ENCODE results near the gene KLF5.

DNA sequence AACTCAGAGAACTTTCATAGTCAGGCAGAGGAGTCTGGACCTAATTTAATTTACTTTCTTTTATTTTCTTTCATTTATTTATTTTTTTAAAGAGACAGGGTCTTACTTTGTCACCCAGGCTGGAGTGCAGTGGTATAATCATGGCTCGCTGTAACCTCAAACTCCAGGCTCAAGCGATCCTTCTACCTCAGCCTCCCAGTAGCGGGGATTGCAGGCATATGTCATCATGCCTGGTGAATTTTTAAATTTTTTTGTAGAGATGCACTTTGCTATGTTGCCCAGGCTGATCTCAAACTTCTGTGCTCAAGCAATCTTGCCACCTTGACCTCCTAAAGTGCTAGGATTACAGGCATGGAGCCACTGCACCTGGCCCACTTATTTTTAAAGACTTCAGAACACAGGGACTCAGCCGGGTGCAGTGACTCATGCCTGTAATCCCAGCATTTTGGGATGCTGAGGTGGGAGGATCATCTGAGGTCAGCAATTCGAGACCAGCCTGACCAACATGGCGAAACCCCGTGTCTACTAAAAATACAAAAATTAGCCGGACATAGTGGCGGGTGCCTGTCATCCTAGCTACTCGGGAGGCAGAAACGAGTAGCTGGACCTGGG lies 50.6 kb downstream of the KLF5 start:
- no peak for TF ChIP-seq YY1 (IDR thresholded peaks at IDR 0.05; ENCODE audit: insufficient read depth, insufficient read length)
- no peak for TF ChIP-seq SUZ12 (IDR thresholded peaks at IDR 0.05; ENCODE audit: extremely low read depth, insufficient read depth, insufficient read length)
